ENCODE results near the gene COL4A2. TPM values are rescaled to one million over a fixed set of nuclear protein-coding genes. Genes with fewer than 3 reads are reported as not detected.

COL4A2 gene
- total RNA-seq, 1 experiment from 2014 or later, result 66.0 TPM

GRCh38 chr13:110454956-110455355 lies 147.9 kb downstream of the COL4A2 start:
- peak overlapping the region; percentile 59 for H3K27ac Mint-ChIP-seq (ENCODE audit: low read depth, unreplicated experiment)
- H3K27me3 Mint-ChIP-seq (ENCODE audit: insufficient read depth, unreplicated experiment), result no peaks in the 10 kb centered on the region
- TF ChIP-seq CTCF (IDR thresholded peaks at IDR 0.05; ENCODE audit: unreplicated experiment), result no peak
- intact Hi-C loops (cut with micrococcal nuclease), result no loop called here
- CTCF ChIA-PET, result interaction anchor here (0.8 to 2.9 kb wide), 21 partner anchors 8 to 363 kb away, joined by 3 to 14 read pairs (median 5); partner anchors contain the start of gene RAB20
- peaks cover 7% of the 10 kb centered on the region for H3K4me1 Mint-ChIP-seq (ENCODE audit: insufficient read depth, unreplicated experiment)
- H3K4me3 Mint-ChIP-seq (ENCODE audit: unreplicated experiment), result no peak overlapping the region
- no peak for DNase-seq (ENCODE audit: unreplicated experiment)
- POLR2A ChIA-PET, result interaction anchor here (0.8 to 1.8 kb wide), 3 partner anchors 52 to 162 kb away, joined by 3 to 6 read pairs (median 4); no protein-coding TSS in a partner anchor
- no peaks in the 10 kb centered on the region for H3K9me3 Mint-ChIP-seq (ENCODE audit: unreplicated experiment)
- BruUV-seq (replicated peaks), result no TSS peak
- no peaks in the 10 kb centered on the region for H3K36me3 Mint-ChIP-seq (ENCODE audit: insufficient read depth, unreplicated experiment)

GRCh38 chr13:110455444-110455843 lies 148.4 kb downstream of the COL4A2 start:
- DNase-seq (ENCODE audit: unreplicated experiment), result no peak
- ChIA-PET POLR2A (interaction anchor here (0.6 to 1.8 kb wide), 6 partner anchors 39 to 163 kb away, joined by 3 to 6 read pairs (median 4); no protein-coding TSS in a partner anchor), CTCF (interaction anchor here (0.6 to 2.9 kb wide), 30 partner anchors 8 to 363 kb away, joined by 3 to 14 read pairs (median 4); partner anchors contain the start of gene RAB20)
- Mint-ChIP-seq H3K4me1 (ENCODE audit: insufficient read depth, unreplicated experiment) (peaks cover 7% of the 10 kb centered on the region), H3K9me3 (ENCODE audit: unreplicated experiment) (no peaks in the 10 kb centered on the region), H3K4me3 (ENCODE audit: unreplicated experiment) (no peak overlapping the region), H3K36me3 (ENCODE audit: insufficient read depth, unreplicated experiment) (peaks cover 3% of the 10 kb centered on the region), H3K27me3 (ENCODE audit: insufficient read depth, unreplicated experiment) (no peaks in the 10 kb centered on the region), H3K27ac (ENCODE audit: low read depth, unreplicated experiment) (no peak overlapping the region)
- BruUV-seq (replicated peaks), result no TSS peak
- intact Hi-C loops (cut with micrococcal nuclease), result no loop called here
- TF ChIP-seq CTCF (IDR thresholded peaks at IDR 0.05; ENCODE audit: unreplicated experiment), result no peak

- no peaks in the 10 kb centered on the region for H3K27me3 Mint-ChIP-seq (ENCODE audit: insufficient read depth, unreplicated experiment)
- peak; percentile 77 for DNase-seq (ENCODE audit: unreplicated experiment)
Measured at GRCh38 chr13:110455941-110456340, 148.9 kb downstream of the COL4A2 start.

More at GRCh38 chr13:110455941-110456340, 148.9 kb downstream of the COL4A2 start:
- TF ChIP-seq CTCF (IDR thresholded peaks at IDR 0.05; ENCODE audit: unreplicated experiment), result peak; percentile 83
- POLR2A ChIA-PET, result interaction anchor here (0.6 to 1.8 kb wide), 6 partner anchors 39 to 163 kb away, joined by 3 to 6 read pairs (median 4); no protein-coding TSS in a partner anchor
- intact Hi-C loops (cut with micrococcal nuclease), result loop anchor here (1.0 to 2.0 kb wide), 4 partner anchors 105 to 363 kb away; partner anchors contain the start of gene RAB20
- CTCF ChIA-PET, result interaction anchor here (0.6 to 2.9 kb wide), 34 partner anchors 9 to 452 kb away, joined by 3 to 14 read pairs (median 4); partner anchors contain the start of gene RAB20
- Mint-ChIP-seq H3K27ac (ENCODE audit: low read depth, unreplicated experiment) (no peak overlapping the region), H3K9me3 (ENCODE audit: unreplicated experiment) (no peaks in the 10 kb centered on the region), H3K4me1 (ENCODE audit: insufficient read depth, unreplicated experiment) (peaks cover 7% of the 10 kb centered on the region), H3K4me3 (ENCODE audit: unreplicated experiment) (peak overlapping the region; percentile 58), H3K36me3 (ENCODE audit: insufficient read depth, unreplicated experiment) (peaks cover 7% of the 10 kb centered on the region)
- no TSS peak for BruUV-seq (replicated peaks)
